OCI-LY1 (cell line): ENCODE measurements around the gene ITGAE.

Source experiments
- H2AFZ ChIP-seq: fragments of 200-600 bp; sonication (generic), shearing (Covaris generic); 2 replicates; pipeline ENCODE4 v1.6.0; 2014; ENCODE audit warnings: antibody characterized with exemption, mild to moderate bottlenecking, low read length
- H3F3A ChIP-seq: fragments of 200-600 bp; sonication (generic), shearing (Covaris generic); 2 replicates; pipeline ENCODE4 v1.6.0; 2014; ENCODE audit warnings: mild to moderate bottlenecking, antibody characterized with exemption, low read length, moderate library complexity; ENCODE audit not compliant: insufficient read depth
- H3K27ac ChIP-seq: fragments of 200-600 bp; sonication (generic); 2 replicates; pipeline ENCODE4 v1.5.1; 2014; ENCODE audit warnings: low read length, mixed run types, mild to moderate bottlenecking, low read depth; ENCODE audit not compliant: poor library complexity, severe bottlenecking
- H3K27me3 ChIP-seq: fragments of 200-600 bp; sonication (generic); 2 replicates; pipeline ENCODE4 v1.6.0; 2014; ENCODE audit warnings: antibody characterized with exemption, mild to moderate bottlenecking, low read length, moderate library complexity; ENCODE audit not compliant: insufficient read depth
- H3K36me3 ChIP-seq: fragments of 200-600 bp; sonication (generic); 2 replicates; pipeline ENCODE4 v1.6.1; 2014; ENCODE audit warnings: mild to moderate bottlenecking, antibody characterized with exemption, low read length, moderate library complexity, mixed read lengths; ENCODE audit not compliant: insufficient read depth
- H3K4me1 ChIP-seq: fragments of 200-600 bp; sonication (generic); 2 replicates; pipeline ENCODE4 v1.5.1; 2014; ENCODE audit warnings: mild to moderate bottlenecking, low read length, moderate library complexity; ENCODE audit not compliant: insufficient read depth, severe bottlenecking
- H3K4me2 ChIP-seq: fragments of 200-600 bp; sonication (generic), shearing (Covaris generic); 2 replicates; pipeline ENCODE4 v1.6.1; 2014; ENCODE audit warnings: low read length
- H3K4me3 ChIP-seq: fragments of 200-600 bp; sonication (generic); 2 replicates; pipeline ENCODE4 v1.5.1; 2014; ENCODE audit warnings: low read length, low read depth, mild to moderate bottlenecking, mixed read lengths; ENCODE audit not compliant: poor library complexity, severe bottlenecking
- H3K79me2 ChIP-seq: fragments of 200-600 bp; shearing (Covaris generic); 2 replicates; pipeline ENCODE4 v1.6.1; 2016; ENCODE audit warnings: mixed run types, low read length, mixed read lengths; ENCODE audit not compliant: insufficient read depth
- H3K9ac ChIP-seq: fragments of 200-600 bp; sonication (generic), shearing (Covaris generic); 2 replicates; pipeline ENCODE4 v1.6.1; 2014; ENCODE audit warnings: mild to moderate bottlenecking, low read length, mixed read lengths
- H3K9me2 ChIP-seq: fragments of 200-600 bp; sonication (generic), shearing (Covaris generic); 2 replicates; pipeline ENCODE4 v1.6.1; 2014; ENCODE audit warnings: low read depth, mild to moderate bottlenecking, low read length, mixed read lengths
- H3K9me3 ChIP-seq: fragments of 200-600 bp; shearing (Covaris generic); 2 replicates; pipeline ENCODE4 v1.6.1; 2014; ENCODE audit warnings: low read length, mixed read lengths
- H4K20me1 ChIP-seq: fragments of 200-600 bp; sonication (generic), shearing (Covaris generic); 2 replicates; pipeline ENCODE4 v1.6.0; 2016; ENCODE audit warnings: mild to moderate bottlenecking, low read length; ENCODE audit not compliant: insufficient read depth
- CTCF ChIP-seq: fragments of 200-600 bp; sonication (generic), shearing (Covaris generic); IDR thresholded peaks from 2 replicates; pipeline ENCODE4 v1.5.1; 2017; ENCODE audit warnings: mild to moderate bottlenecking, antibody characterized with exemption, low read length, moderate library complexity, mixed read lengths
- EZH2 ChIP-seq: fragments of 200-600 bp; sonication (generic), shearing (Covaris generic); IDR thresholded peaks from 2 replicates; pipeline ENCODE4 v1.8.0; 2017; ENCODE audit warnings: borderline replicate concordance, mixed run types, mild to moderate bottlenecking, antibody characterized with exemption, low read length, moderate library complexity, mixed read lengths

Gene ITGAE

GRCh38 chr17:3836551-3836950, 35.6 kb upstream of the ITGAE start:
- H3K9ac ChIP-seq: no peak overlapping the region
- H3K4me3 ChIP-seq: no peak overlapping the region
- no peak overlapping the region for H3K4me2 ChIP-seq
- no peaks in the 10 kb centered on the region for H3K27me3 ChIP-seq
- no peaks in the 10 kb centered on the region for H3F3A ChIP-seq
- H3K4me1 ChIP-seq: no peaks in the 10 kb centered on the region
- TF ChIP-seq CTCF (no peak), EZH2 (no peak)
- H3K27ac ChIP-seq: no peak overlapping the region
- no peaks in the 10 kb centered on the region for H3K9me3 ChIP-seq
- no peaks in the 10 kb centered on the region for H3K79me2 ChIP-seq
- no peak overlapping the region for H2AFZ ChIP-seq
- 0 out of 2 replicates have a peak, but pooled peaks cover 3% of the 10 kb centered on the region for H4K20me1 ChIP-seq
- no peaks in the 10 kb centered on the region for H3K9me2 ChIP-seq
- peaks cover 69% of the 10 kb centered on the region for H3K36me3 ChIP-seq

- Histone ChIP-seq H3K27ac (no peak overlapping the region), H2AFZ (no peak overlapping the region), H4K20me1 (0 out of 2 replicates have a peak, but pooled peaks cover 3% of the 10 kb centered on the region), H3K4me3 (no peak overlapping the region), H3K9ac (no peak overlapping the region), H3K27me3 (no peaks in the 10 kb centered on the region), H3K9me2 (no peaks in the 10 kb centered on the region), H3F3A (no peaks in the 10 kb centered on the region), H3K4me2 (no peak overlapping the region), H3K36me3 (peaks cover 59% of the 10 kb centered on the region), H3K79me2 (no peaks in the 10 kb centered on the region), H3K4me1 (no peaks in the 10 kb centered on the region), H3K9me3 (no peaks in the 10 kb centered on the region)
- TF ChIP-seq CTCF (no peak), EZH2 (no peak)
These were observed 34.6 kb upstream of the ITGAE start for GRCh38 chr17:3835410-3836229.

GRCh38 chr17:3834811-3835210, 33.8 kb upstream of the ITGAE start:
- no peak overlapping the region for H3K27ac ChIP-seq
- H3K9me2 ChIP-seq: no peaks in the 10 kb centered on the region
- no peaks in the 10 kb centered on the region for H3K79me2 ChIP-seq
- no peak overlapping the region for H3K4me2 ChIP-seq
- H3K4me3 ChIP-seq: no peak overlapping the region
- TF ChIP-seq EZH2 (no peak), CTCF (no peak)
- no peak overlapping the region for H3K9ac ChIP-seq
- H3K9me3 ChIP-seq: no peaks in the 10 kb centered on the region
- 0 out of 2 replicates have a peak, but pooled peaks cover 3% of the 10 kb centered on the region for H4K20me1 ChIP-seq
- H2AFZ ChIP-seq: no peak overlapping the region
- no peaks in the 10 kb centered on the region for H3F3A ChIP-seq
- no peaks in the 10 kb centered on the region for H3K4me1 ChIP-seq
- H3K36me3 ChIP-seq: peaks cover 53% of the 10 kb centered on the region
- no peaks in the 10 kb centered on the region for H3K27me3 ChIP-seq
